T-helper 9 cell (primary cell): ENCODE data around the gene KCNMA1.
"Not testable (repeated sequence)": the region's sequence is repeated elsewhere in the genome, so short reads cannot be mapped to it uniquely, and the experiment has no call there.

Experiments
- DNase-seq: peaks from one replicate; pipeline ENCODE4 v3.0.0-alpha.2; 2020

KCNMA1 gene

DNA sequence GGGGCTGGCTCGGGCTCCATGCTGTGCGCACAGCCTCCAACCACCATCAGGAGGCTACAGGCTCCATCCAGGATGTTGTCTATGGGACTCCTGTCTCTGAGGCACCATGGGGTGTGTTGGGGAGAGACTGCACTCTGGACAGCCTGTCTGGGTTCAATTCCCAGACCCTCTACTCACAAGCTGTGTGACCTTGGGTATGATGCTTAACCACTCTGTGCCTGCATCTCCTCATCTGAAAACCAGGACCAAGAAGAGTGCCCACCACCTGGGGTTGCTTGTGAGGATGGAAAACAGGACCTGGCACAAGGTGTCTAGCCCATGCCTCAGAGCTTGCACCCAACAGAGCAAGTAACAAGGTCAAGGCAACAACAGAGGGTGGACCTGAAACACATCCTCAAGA, 109.8 kb downstream of the KCNMA1 start:
- DNase-seq: no peak

DNA sequence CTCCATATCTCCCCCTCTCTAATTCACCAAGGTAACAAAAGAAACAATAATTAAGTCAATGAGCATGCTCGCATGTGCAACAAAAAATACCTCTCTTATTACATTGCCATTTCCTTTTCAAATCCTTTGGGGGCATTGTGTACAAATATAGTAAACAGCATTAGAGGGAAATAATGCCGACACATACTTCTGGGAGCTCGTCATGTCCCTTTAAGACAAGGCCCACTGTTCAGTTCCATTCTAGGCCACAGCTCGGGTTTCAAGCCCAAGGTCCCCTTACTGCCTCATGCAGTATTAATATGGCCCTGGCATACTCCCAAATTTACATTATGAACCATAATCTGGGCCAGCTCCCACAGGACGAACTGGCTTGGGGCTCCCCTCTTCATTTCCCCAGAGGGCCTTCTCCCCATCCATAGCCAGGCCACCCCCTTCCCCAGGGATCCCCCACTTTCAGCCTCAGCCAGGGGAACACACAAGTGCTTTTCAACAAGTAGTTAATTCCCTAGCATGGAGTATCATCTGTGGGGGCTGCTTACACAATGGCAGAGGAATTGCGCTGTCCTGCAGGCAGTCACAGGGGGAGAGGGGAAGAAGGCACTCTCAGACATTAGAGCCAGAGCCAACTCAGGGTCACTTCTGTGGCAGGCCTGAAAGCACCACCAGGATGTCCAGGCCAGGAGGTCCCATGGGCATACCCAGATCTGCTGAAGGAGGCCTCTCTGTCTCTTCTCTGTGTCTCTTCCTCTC, 110.6 kb downstream of the KCNMA1 start:
- no peak for DNase-seq

DNA sequence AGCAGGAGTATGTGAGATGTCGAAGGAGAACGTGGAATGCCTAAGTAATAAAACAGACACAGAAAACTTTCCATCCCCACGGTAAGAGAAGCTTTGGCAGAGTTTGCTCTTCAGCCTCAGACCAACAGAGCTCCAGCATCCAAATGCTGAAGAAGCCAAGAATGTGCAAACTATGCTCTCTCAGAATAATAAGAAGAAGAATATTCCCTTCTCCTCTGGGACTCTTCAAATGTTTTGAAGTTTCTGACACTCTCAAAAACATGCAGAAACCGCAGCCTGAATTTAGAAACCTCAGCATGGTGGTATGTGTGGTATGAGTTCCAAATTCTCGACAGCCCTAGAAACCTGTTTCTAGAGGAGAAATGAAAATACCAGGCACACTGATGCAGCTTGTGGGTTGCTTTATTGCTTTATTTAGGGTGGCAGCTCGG, 113.3 kb downstream of the KCNMA1 start:
- no peak for DNase-seq

DNA sequence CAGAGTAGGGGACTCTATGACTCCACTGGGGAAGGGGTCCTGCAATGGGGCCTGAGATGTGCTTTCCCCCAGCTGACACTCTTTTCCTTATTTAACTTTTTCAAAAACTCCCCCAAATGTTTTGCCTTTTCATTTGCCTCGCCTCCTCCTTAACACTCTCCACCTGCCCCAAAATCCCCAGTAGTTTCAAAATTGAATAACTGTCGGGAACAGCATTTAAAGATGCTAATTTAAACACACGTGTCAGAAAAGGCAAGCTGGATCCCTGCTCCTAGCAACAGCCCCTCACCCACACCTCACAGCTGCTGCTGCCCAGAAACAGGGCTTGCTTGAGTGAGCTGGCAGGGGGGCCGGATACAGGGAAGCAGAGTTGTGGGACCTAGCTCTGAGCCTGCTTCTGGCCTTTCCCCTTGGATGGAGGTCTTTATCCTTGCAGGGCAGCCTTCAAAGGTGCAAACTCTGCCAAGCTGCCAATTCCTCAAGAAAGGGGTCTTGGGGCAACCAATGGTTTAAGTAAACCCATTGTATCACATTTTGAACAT, 115.3 kb downstream of the KCNMA1 start:
- DNase-seq: no peak

DNA sequence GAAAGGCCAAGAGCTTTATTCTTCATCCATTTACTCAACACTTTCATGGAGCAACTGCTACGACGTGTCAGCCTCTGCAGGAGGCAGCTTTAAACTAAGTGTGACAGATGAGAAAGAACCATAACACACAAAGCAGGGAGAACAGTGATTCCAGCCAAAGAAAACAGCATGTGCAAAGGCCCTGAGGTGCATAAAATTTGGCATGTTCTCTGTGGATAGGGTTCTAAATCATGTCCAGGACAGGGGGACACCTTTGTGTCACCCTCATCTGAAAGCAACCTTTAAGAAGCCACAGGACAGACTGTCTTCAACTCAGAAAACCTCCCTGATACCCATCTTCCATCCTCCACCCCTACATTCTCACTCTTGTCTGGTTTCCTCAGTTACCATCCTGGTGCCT, 116.6 kb downstream of the KCNMA1 start:
- DNase-seq: no peak

DNA sequence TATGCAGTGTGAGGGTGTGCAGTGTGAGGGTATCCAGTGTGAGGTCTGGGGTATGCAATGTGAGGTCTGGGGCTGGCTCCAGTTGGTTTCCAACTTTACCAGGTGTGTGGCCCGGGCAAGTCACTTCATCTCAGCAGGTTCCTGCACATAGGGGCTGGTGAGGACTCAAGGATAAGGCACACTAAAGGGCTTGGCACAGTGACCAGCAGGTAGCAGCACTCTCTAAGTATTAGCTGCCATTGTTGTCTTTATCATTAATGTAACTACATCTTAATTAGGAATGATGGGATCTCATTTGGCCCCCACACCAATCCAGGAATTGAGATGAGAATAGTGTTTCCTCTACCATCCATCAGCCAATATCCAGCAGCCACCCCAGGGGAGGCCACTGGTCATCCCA, 117.3 kb downstream of the KCNMA1 start:
- no peak for DNase-seq

DNA sequence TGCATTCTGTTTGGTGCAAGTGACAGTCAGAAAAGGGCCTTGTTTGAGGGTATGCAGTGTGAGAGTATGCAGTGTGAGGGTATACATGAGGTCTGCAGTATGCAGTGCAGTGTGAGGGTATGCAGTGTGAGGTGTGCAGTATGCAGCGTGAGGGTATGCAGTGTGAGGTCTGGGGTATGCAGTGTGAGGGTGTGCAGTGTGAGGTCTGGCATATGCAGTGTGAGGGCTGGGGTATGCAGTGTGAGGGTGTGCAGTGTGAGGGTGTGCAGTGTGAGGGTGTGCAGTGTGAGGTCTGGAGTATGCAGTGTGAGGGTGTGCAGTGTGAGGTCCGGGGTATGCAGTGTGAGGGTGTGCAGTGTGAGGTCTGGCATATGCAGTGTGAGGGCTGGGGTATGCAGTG, 117.8 kb downstream of the KCNMA1 start:
- not testable (repeated sequence) for DNase-seq

DNA sequence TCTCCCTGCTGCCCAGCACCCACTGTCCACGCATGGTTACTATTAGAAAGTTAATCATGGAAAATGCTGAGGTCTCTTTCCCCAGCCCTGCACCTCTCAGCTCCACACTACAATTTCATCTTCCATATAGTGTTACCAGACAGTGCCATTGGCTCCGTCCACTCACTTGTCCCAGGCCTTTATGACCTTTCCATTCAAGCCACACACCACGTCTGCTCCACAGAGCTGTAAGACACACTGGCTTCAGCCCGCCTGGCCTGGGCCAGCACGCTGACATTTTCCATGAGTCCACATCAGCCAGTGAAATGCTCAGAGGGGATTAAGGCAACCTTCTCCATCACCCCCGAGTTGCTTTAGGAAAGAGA, 118.7 kb downstream of the KCNMA1 start:
- DNase-seq: no peak

DNA sequence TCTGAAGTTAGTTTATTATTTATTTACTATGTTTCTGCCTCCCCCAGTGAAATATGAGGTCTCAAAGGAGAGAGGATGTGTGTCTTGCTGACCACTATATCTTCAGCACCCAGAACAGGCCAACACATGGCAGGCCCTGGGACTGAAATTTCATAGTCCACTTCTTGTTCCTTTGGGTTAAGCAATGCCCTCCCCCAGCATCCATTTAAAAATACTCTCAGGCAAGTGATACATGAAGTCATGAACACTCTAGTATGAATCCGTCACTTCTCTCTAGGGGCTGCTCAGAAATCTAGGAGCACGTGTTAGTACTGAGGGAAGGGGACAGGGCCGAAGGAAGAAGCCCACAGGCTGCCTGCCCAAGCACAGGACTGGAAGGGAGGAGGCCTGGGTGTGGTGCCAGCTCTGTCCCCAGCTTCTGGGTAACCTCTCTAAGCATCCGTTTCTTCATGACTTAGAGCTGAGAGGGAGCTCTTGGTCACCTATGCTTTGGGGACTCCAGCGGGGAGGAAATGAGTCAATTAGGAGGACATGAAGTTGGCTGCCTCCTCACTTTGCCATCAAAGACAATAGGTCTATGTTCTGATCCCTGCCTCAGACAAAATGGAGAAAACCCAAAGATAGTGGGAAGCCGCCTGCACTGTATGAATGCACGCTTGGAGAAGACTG, 119.2 kb downstream of the KCNMA1 start:
- no peak for DNase-seq

DNA sequence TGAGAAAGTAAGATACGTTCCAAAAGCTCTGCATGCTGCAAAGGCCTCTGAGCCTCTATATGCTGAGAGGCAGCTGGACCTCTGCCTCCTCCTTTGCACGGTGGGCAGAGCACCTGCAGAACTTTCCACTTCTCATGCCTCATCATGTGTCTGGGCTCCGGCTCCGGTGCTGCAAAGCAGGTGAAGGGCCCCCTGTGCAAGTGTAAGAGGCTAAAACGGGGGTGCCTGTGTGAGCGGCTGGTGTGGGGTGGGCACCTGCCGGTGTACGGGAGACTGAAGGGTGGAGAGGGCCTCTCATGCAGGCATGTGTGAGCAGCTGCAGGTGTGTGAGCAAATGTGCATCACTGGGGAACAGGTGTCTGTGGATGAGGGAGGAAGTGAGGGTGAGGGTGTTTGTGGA, 121.0 kb downstream of the KCNMA1 start:
- no peak for DNase-seq

DNA sequence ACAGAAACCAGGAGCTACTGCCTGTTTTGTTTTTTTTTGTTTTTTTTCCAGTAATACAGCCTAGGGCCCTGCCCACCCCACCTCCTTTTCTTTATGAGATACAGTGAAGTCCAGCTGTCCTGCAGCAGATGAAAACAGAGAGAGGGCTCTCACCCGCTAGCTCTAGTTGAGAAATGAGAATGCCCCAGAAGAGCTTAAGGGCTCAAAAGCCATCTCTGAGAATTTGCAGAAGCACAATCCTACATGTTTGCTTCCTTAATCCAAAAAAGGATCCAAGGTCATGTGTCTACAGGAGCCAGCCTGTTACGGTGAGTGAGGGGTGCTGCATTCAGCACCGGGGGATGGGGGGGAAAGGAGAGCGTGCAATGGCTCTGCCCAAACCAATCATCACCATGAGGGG, 122.7 kb downstream of the KCNMA1 start:
- DNase-seq: no peak

DNA sequence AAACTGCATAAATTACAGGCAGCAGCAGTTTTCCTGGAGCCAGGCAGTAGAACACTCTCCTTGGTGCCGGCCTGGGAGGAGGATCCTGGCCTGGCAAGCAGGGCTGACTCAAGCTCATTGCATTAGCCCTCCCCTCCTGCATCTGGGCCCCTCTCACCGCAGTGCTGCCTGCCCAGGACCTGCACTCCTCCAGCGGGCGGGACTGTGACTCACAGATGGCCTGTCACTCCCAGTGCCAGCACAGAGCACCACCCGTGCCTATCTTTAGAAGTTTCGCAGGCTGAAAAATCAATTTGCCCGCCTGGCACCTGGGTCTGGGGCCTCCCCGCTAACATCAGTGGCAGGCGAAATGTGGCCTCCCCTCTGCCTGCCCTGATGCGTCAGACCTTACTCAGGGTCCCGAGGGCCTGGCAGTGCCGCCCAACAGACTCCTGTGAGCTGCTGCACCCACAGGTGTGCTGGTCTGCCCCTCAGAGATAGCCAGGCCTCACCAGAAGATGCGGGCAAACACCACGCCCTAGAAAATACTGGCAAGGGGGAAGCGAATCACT, 123.8 kb downstream of the KCNMA1 start:
- no peak for DNase-seq

DNA sequence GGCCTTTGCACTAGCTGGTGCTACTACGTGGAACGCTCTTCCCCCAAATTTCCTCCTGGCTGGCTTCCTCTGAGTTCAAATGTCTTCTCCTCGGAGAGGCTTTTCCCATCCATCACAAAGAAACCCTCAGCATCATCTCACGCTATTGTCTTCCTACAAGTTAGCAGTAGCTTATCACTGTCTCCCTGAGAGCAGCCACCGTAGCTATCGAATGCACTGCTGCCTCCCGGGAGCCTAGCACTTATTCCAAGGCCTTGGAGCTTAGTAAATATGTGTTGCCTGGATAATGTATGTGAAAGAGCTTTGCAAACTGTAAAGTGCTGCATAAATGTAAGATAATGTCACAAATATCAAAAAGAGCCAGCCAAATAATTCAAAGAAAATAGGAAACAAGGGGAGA, 124.4 kb downstream of the KCNMA1 start:
- no peak for DNase-seq

DNA sequence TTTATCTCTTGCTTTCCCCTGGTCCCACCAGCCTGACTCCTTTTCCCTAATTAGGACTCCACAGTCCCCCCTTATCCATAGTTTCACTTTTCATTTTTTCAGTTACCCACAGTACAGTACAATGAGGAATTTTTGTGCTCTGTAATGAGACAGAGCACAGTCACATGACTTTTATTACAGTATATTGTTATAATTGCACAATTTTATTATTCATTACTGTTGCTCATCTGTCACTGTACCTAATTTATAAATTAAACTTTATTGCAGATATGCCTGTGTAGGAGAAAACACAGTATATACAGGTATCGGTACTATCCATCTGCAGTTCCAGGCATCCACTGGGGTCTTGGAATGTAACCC, 125.4 kb downstream of the KCNMA1 start:
- no peak for DNase-seq

DNA sequence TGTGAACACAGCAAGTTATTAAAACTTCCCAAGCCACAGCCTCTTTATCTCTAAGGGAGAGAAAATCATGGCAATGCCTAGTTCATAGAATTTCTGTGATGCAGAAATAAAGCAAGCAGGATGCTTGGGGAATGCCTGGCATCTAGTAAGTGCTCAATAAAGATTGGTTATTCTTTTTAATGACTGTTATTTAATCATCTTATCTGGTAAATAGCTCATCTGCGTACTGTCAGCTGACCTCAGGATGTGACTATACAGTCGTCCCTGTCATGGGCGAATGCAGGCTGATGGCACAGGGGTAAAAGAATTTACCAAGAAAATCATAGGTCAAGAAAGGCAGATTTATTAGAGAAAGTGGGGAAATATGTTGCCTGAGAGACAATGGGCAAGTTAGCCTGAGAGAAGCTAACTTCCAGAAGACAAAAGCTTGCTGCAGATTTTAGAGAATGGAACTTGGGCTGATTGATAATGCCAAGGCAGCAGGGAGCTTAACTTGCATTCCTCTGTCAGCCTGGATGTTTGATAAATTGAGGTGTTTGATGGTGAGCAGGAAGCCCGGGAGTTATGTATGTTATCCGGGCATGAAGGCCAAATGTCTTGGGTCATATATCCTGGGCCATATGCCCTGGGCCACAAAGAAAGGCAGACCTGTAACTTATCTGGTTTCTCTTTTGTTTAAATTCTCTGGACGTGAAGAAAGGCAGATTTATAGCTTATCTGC, 126.0 kb downstream of the KCNMA1 start:
- DNase-seq: no peak

DNA sequence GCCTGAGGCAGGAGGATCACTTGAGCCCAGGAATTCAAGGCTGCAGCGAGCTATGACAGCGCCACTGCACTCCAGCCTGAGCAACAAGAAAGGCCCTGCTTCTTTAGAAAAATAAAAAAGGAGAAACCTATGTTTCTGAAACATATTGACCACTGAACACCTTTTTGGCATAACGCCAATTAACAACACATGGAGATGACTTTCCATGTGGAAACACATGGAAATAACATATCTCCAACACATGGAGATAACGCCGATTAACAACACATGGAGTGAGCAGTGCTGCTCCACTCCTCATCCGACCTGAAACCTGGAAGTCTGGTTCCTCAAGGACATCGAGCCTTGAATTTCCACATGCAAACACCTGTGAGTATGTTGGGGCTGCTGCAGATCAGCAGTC, 126.9 kb downstream of the KCNMA1 start:
- DNase-seq: no peak

DNA sequence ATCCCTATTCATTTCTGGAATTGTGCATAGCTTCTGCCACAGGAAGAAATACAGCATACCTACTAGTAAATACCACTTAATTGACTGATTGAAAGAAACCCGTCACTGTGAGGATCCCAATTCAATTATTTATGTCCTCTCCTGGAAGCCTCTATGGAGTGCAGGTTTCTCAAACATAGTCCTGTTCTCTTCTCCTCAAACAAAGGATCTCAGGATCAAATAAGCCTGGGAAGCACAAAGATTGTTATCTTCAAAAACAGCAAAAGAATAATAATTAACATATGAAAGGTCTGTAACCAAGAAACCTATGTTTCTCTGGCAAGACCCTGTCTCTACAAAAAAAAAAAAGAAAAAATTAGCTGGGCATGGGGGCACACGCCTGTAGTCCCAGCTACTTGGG, 127.3 kb downstream of the KCNMA1 start:
- no peak for DNase-seq

DNA sequence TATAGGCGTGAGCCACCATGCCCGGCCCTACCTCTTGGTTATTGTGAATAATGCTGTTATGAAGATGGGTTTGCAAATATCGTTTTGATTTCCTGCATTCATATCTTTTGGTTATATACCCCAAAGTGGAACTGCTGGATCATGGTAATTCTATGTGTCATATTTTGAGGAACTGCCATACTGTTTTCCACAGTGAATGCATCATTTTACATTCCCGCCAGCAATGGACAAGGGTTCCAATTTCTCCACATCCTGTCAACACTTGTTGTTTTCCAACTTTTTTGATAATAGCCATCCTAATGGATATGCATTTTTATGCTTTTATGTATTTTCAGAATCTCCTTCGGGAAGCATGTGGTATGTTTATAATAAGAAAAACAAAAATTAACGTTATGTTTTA, 128.2 kb downstream of the KCNMA1 start:
- no peak for DNase-seq

DNA sequence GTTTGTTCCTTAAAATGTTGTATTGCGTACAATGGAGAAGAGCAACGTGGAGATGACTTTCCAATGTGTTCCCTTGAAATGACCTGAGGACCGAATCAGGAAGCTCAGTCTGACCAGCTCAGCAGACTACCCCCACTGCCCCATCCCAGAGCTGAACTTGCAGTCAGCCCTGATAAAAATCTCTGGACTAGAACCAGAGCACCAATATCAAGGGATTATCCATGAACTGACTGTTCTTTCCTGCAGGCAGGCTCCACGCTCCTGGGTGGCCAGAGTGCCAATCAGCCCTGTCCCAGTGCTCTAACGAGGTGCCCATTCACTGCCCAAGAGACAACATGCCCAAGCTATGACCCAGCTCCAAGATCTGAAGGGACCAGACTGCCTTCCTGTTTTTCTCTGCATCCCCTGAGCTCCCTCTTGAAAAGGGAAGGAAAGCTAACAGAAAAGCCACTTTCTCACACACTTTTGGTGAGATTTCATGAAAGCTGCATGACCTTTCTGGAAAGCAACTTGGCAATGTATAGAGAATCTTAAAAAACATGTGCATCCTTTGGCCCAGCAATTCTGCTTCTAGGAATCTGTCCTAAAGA, 130.2 kb downstream of the KCNMA1 start:
- DNase-seq: no peak

DNA sequence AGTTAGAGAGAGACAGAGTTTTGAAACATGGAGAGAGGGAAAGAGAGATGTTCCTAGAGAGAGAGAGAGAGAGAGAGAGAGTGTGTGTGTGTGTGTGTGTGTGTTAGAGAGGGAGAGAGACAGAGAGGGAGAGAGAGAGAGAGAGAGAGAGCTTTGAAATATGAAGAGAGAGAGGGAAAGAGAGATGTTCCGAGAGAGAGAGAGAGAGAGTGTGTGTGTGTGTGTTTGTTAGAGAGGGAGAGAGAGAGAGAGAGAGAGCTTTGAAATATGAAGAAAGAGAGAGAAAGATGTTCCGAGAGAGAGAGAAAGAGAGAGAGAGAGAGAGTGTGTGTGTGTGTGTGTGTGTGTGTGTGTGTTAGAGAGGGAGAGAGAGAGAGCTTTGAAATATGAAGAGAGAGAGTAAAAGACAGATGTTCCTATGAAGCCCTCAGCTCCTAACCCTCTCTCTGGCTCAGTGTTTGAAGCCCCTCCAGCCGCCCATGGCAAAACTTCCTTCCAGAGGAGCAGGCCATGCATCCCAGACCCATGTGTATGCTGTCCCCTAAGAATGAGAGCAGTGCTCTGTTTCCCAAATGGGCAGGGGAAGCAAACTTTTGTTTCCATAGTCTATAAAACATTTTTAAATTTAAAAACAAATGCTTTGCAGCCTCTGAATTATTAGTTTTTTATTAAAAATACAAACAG, 130.9 kb downstream of the KCNMA1 start:
- no peak for DNase-seq

DNA sequence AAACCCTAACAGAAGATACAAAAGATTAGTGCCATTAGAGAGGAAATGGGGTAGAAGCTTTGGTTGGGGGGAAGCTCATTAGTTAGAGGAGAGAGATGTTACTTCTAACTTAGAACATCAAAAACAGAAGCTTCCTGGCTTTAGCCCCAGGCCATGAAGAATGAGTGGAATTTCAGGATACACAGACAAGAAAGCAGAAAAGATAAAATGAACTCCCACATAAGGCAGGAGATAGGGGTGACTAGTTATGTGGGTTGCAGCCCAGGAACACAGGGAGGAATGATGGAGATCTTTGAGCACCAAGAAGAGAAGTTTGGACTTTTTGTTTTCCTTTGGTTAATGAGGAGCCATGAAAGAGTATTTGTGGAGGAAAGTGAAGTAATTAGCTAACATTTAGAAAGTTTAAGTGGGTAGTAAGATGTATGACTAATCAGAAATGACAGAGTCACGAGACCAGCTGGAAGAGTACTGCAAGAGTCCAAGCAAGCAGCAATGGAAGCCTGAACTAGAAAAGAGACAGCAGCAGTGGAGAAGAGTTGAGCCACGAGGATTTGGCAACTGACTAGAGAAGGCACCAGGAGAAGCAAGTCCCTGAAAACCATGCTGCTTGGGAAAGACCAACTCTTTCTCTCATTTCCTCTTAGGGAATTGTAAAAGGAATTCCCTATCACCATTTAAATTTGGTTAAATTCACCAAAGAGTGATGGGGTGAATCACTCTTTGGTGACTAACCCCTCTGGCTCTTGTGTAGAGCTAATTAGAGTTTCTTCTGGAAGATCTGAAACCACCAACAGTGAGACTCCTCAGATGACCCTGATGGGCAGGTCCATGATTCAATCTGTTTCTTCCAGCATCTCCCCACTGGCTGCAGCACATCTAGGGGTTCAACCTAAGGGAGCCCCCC, 131.9 kb downstream of the KCNMA1 start:
- DNase-seq: no peak

DNA sequence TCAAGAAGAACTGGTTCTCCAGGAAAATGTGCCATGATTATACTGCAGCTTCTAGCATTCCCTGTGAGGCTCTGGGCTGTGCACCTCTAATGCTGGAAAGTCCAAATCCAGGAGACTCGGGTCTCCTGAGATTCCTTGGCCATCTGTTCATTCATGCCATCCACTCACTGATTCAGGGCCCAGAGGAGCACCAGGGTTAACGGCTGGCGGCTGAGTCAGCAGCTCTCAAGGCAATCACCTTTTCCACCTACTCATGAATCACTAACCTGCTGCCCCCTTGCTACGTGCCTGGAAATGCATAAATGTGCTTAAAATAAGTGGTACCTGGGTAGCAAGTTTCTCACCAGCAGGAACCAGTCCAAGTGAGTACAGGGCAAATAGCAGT, 132.7 kb downstream of the KCNMA1 start:
- no peak for DNase-seq
